GM18498 (cell line): ENCODE results near the gene SDR42E2.
"Not testable (repeated sequence)": the region's sequence is repeated elsewhere in the genome, so short reads cannot be mapped to it uniquely, and the experiment has no call there.

ENCODE experiments used
- ATAC-seq: cut with Tn5 transposase; IDR thresholded peaks from one replicate; pipeline ENCODE4 v1.9.1; 2021; ENCODE audit warnings: mild to moderate bottlenecking, moderate library complexity; ENCODE audit not compliant: unreplicated experiment

SDR42E2 gene

GRCh38 chr16:22190081-22190775, 27.9 kb downstream of the SDR42E2 start:
- peak; percentile 67 for ATAC-seq

GRCh38 chr16:22190776-22191531, 28.6 kb downstream of the SDR42E2 start:
- ATAC-seq = peak; percentile 48

GRCh38 chr16:22191532-22192260, 29.4 kb downstream of the SDR42E2 start:
- no peak for ATAC-seq

- peak; percentile 13 for ATAC-seq
Measured at GRCh38 chr16:22192261-22193062, 30.2 kb downstream of the SDR42E2 start.

DNA sequence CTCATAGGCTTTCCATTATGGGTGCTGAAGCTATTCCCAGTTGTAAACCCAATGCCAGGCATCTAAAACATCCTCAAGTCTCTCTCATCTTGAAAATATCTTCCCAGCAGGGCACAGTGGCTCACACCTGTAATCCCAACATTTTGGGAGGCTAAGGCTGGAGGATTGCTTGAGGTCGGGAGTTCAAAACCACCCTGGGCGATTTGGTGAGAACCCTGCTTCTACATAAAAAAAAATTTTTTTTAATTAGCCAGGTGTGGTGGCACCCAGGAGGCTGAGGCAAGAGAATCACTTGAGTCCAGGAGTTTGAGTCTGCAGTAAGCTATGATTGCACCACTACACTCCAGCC, 30.7 kb downstream of the SDR42E2 start:
- no peak for ATAC-seq

DNA sequence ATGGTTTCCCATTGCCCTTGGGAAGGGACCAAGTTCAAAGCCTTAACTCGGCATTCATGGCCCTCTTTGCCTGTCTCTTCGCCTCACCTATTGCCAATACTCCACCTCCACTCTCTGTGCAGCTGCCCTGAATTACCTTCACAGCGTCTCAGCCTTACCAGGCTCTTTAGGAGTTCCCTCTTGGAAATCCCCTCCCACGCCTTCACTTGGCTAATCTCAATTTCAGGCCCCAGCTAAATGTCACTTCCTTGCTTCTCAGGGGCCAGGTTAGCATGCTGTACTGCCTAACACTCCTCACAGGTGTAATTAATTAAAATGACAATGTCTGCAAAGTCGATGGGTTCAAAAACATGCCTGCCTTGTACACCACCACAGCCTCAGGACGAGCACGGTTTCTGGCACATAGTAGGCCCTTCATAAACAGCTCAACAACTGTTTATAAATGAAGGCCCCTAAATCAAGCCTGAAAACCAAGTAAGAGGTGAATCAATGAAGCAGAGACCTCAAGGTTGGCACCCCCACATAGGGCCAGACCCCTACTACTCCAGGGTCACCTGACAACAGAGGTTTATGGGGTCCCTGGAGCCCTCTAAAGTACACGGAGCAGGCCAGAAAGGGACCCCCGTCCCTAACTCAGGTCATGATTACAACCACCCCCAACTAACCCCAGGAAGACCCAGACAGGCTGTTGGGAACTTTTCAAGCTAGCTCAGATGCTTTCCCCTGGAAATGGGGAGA, 32.6 kb downstream of the SDR42E2 start:
- ATAC-seq = no peak

DNA sequence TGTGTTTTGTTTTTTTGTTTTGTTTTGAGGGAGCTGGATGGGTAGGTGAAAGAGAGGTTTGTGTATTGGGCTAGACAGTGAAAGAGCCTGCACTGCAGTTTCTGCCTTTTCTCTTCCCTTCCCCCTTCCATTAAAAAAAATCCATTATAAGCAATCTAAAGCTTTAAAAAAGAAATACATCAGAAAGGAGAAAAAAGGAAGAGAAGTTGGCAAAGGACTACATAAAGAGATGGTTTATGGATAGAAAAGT, 33.1 kb downstream of the SDR42E2 start:
- ATAC-seq = no peak

DNA sequence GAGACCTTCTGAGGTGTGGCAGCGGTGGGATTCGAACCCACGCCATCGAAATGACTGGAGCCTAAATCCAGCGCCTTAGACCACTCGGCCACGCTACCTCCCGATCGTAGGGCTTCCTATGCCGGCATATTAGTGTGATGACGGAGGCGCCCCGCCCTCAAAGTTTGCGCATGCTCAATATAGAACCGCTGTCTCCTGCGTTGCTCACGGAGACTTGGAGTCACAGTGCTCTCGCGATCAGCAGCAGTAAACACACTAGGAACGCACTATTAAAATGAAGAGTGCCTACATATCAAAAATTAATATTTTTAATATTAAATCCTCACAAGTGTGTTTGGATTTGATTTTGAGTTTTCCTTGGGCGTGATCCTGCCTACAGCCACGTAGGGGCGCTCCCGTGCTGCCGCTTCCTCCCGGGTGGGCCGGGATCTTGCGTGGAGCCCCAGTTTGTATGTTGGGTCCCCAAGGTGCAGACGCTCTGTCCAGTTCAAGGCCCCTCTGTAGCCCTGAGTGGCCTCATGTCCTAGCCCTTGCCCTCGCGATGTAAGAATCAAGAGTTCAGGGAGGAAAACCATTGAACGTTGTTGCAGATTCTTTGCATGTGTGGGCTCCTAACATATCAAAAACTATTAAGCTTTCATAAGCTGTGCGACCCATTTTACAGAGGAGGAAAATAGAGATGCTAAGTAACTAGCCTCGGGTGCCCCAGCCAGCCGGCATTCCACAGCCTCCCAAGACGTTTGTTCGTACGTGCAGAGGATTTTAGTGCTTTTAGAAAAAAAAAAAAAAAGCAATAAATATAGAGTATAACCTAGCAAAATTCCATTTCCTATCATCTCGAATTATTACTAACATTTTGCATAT, 33.6 kb downstream of the SDR42E2 start:
- ATAC-seq = peak; percentile 29

GRCh38 chr16:22196559-22197168, 34.4 kb downstream of the SDR42E2 start:
- not testable (repeated sequence) for ATAC-seq

DNA sequence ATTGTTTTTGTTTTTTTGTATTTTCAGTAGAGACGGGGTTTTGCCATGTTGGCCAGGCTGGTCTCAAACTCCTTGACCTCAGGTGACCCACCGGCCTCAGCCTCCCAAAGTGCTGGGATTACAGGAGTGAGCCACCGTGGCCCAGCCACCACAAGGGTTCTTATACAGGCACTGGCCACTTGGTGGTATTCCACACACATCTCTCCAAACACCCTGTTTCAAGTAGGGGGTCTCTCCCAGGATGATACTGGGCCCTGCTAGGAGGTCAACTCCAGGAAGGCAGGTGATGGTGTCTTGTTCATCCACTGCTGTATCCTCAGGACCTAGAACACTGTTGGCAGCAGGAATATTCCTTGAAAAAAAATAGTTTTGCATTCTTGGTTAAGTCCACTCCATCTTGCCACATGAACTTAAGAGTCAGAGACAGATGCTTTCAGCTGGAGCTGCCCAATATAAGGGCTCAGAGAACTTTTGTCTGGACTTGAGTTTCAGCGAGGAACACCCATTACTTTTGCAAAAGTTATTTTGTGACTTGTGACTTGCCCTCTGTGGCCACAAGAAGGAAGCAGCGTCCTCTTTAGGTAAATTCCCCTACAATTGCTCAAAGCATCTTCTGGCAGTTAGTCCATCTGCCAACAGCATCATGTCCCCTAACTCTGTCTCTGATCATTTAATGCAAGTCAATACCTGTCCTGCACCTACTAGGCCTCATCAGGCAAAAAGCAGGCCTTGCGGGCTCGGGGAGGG, 36.4 kb downstream of the SDR42E2 start:
- ATAC-seq = no peak

DNA sequence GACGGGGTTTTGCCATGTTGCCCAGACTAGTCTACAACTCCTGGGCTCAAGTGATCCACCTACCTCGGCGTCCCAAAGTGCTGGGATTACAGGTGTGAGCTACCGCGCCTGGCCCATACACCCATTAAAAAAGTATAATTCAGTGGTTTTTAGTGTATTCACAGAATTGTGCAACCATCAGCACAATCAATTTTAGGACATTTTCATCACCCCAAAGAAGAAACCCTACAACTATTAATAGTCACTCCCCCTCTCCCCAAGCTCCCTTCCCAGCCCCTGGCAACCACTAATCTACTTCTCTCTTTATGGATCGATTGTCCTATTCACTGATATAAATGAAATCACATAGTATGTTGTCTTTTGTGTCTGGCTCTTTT, 39.9 kb downstream of the SDR42E2 start:
- ATAC-seq = no peak

GRCh38 chr16:22203091-22203490, 40.8 kb downstream of the SDR42E2 start:
- no peak for ATAC-seq

GRCh38 chr16:22204091-22204655, 41.9 kb downstream of the SDR42E2 start:
- ATAC-seq = no peak

GRCh38 chr16:22205577-22206012, 43.3 kb downstream of the SDR42E2 start:
- ATAC-seq = no peak

GRCh38 chr16:22206013-22206841, 43.9 kb downstream of the SDR42E2 start, which contains the start of gene EEF2K:
Gene EEF2K (plus strand): TSS chr16:22206278. CDS start chr16:22225730, 19,452 bp downstream.
- peak; percentile 84 for ATAC-seq

GRCh38 chr16:22206842-22207714, 44.8 kb downstream of the SDR42E2 start:
- peak; percentile 44 for ATAC-seq
